ENCODE results near the gene PARP8.

- TF ChIP-seq CTCF (IDR thresholded peaks at IDR 0.05; ENCODE audit: borderline replicate concordance, extremely low read depth, low read length, poor library complexity, severe bottlenecking), result no peak
- TF ChIP-seq EZH2 (IDR thresholded peaks at IDR 0.05; ENCODE audit: borderline replicate concordance, low read depth, low read length, severe bottlenecking), result no peak
These were observed 60.7 kb downstream of the PARP8 start for GRCh38 chr5:50727149-50727496.

Data from DND-41 (cell line).